SHP77 (cell line): ENCODE data around the gene RUBCN.
"Not testable (repeated sequence)": the region's sequence is repeated elsewhere in the genome, so short reads cannot be mapped to it uniquely, and the experiment has no call there.

ENCODE experiments used
- DNase-seq, 2 experiments: peaks; one replicate each; lab custom pipeline; 2025; lab: John Stamatoyannopoulos, UW

Gene RUBCN

DNA sequence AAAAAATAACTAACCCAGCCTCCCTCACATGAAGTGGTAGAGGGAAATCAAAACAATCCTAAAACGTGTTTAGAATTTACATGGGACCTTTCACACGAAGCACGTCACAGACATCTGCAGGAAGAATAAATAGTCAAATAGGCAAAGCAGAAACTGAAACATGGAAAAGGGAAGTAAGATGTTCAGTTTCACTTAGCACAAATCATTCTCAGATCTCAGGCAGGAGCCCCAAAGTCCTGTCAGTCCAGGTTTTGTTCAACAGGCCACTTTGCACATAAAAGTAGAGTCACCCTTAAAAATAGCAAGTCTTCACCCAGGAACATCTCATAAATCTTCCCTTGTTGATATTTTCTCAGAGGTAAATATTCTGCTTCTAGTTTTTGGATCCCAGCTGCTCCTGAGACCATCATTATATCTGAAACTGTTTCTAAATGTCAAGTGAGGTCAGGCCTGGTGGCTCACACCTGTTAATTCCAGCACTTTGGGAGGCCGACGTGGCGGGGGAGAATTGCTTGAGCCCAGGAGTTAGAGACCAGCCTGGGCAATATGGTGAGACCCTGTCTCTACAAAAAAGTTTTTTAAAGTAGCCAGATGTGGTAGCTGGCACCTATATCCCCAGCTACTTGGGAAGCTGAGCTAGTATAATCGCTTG lies 1.9 kb downstream of the RUBCN start:
- no peak for DNase-seq

DNA sequence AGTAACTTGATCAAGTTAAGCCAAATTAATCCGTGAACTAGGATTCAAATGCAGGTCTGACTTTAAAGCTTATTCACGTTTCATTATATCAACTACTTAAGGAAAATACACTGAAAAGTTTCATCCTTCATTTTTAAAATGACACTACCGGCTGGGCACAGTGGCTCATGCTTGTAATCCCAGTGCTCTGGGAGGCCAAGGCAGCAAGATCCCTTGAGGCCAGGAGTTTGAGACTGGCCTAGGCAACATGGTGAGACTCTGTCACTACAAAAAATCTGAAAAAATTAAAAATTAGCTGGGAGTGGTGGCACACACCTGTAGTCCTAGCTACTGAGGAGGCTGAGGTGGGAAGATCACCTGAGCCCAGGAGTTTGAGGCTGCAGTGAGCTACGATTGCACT lies 3.7 kb downstream of the RUBCN start:
- DNase-seq: no peak

GRCh38 chr3:197731483-197731882 lies 5.2 kb downstream of the RUBCN start:
- DNase-seq: not testable (repeated sequence)

- not testable (repeated sequence) for DNase-seq
Measured at GRCh38 chr3:197730770-197731169, 5.9 kb downstream of the RUBCN start.

DNA sequence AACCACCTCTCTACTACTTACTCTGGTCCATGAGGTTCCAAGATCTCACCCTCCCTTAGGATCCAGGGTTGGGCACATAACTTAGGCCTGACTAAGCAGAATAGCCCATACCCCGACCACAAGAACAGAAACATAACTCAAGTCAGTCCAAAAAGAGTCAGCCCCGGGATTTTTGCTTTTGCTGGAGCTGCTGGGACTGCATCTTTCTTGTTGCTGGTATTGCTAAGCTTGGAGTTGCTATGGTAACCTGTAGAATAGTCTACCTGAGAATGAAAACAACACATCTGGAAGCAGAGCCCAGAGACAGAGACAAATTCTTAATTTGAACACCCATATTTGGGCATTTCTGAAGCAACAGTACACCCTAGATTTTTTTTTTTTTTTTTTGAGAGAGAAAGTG lies 6.5 kb downstream of the RUBCN start:
- no peak for DNase-seq

DNA sequence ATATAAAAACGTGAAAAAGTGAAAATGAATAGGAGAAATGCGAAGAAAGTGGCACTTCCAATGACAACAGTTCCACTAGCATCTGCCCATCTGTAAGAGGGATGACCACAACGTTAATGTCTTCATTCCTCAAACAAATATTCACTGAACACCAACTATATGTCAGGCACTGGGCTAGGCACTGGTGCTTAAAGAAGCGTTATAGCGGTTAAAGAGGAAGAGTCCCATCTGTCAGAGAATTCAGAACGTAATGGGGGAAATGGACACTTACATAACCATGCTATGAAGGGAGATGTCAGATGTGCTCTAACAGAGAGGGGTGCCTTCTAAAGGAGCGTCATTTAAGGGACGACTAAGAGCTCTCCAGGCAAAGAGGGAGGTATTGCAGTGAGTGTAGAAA lies 8.2 kb downstream of the RUBCN start:
- DNase-seq: no peak

- not testable (repeated sequence) for DNase-seq
Measured at GRCh38 chr3:197727878-197728277, 8.8 kb downstream of the RUBCN start.

- DNase-seq: no peak
Measured at GRCh38 chr3:197722734-197723133, 14.0 kb downstream of the RUBCN start.

DNA sequence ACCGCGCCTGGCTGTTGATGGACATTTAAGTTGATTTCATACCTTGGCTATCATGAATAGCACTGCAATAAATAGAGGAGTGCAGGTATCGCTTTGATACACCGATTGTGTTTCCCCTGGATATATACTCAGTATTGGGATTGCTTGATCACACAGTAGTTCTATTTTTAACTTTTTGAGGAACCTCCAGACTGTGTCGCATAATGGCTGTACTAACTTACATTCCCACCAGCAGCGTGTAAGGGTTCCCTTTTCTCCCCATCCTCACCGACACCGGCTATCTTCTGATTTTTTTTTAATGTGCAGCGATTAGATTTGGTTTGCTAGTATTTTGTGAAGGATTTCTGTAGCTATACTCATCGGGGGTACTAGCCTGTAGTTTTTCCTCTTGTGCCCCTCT lies 16.0 kb downstream of the RUBCN start:
- DNase-seq: no peak

- DNase-seq: no peak
Measured at GRCh38 chr3:197718891-197719290, 17.8 kb downstream of the RUBCN start.

DNA sequence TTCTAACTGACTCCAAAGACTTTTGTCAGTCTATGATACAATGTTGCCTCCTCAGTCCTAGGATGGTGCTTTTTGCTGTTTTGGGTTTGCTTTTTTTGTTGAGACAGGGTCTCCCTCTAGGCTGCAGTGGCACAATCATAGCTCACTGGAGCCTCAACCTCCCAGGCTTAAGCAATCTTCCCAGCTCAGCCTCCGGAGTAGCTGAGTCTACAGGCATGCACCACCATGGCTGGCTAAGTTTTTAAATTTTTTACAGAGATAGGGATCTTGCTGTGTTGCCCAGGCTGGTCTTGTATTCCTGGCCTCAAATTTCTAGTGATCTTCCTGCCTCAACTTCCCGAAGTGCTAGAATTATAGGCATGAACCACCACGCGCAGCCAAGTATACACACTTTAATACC lies 22.5 kb downstream of the RUBCN start:
- no peak for DNase-seq

- no peak for DNase-seq
Measured at GRCh38 chr3:197713477-197713822, 23.3 kb downstream of the RUBCN start.

DNA sequence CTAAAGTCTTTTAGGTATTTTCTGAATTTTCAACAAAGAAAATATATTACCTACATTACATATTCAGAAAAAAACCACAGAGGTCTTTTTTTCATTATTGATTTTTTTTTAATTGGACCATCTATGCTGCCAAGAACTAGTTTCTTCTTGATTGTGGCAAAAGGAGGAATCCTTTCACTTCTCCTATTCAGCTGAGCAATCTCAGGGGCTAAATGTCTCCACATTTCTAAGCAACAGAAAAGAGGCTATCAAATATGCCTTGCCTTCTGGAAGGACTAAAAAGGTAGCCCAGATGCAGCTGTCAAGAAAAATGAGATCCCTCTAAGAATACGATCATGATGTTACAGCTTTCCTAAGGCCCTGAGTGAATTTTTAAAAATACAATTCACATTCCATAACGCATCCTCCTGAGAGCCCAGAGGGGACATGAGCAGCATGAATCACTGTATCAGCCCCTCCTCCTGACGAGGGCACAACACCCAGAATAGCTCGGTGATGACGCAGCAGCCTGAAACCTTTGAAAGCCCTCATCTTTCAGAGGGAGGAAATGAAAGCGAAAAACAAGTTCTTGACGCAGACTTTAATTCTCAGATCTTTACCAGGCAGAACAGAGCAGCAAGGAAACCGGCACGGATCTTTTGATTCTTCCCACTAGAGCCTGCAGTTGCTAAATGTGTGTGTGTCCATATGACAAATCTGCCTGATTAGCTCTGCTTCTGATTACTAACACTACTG lies 24.6 kb downstream of the RUBCN start:
- peak; percentile 41 to 45 for DNase-seq

- not testable (repeated sequence) for DNase-seq
Measured at GRCh38 chr3:197710965-197711364, 25.7 kb downstream of the RUBCN start.

GRCh38 chr3:197709135-197709534 lies 27.6 kb downstream of the RUBCN start:
- no peak for DNase-seq

DNA sequence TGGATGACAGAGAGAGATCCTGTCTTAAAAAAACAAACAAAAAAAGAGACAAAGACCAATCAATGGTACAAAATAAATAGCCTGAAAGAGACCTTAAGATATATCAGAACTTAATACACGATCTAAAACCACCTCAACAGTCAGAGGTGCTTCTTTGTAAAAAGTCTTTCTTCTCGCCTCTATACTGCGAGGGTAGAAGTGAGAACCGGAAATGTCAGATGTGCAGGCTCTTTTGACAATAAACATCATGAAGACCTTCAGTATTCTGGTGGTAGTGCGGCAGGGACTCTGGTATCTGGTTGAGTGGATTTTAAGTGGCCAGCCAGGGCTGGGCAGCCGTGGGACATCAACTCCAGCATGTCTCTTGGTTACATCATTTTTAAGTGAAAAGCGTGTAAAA lies 30.0 kb downstream of the RUBCN start:
- no peak for DNase-seq

- DNase-seq: no peak
Measured at GRCh38 chr3:197701841-197702240, 34.9 kb downstream of the RUBCN start.

DNA sequence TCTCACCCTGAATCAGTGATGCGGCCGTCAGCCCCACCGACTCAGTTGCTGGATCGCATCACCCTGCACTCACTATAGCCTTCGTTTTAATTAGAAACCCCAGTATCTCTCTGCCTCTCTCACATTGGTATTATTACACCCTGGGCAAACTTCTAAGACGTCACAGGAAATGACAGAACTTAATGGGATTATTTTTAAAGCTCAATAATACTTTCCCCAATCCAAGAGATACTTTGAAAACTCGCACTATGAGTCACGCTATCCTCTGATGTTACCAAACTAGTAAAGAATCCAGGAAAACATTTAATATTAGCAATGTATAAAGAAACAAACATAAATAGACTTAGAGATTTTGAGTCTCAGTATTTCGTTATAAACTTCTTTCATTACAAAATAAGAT lies 36.6 kb downstream of the RUBCN start:
- no peak for DNase-seq

GRCh38 chr3:197697355-197697754 lies 39.3 kb downstream of the RUBCN start:
- DNase-seq: no peak

- no peak for DNase-seq
Measured at GRCh38 chr3:197694251-197694650, 42.5 kb downstream of the RUBCN start.

DNA sequence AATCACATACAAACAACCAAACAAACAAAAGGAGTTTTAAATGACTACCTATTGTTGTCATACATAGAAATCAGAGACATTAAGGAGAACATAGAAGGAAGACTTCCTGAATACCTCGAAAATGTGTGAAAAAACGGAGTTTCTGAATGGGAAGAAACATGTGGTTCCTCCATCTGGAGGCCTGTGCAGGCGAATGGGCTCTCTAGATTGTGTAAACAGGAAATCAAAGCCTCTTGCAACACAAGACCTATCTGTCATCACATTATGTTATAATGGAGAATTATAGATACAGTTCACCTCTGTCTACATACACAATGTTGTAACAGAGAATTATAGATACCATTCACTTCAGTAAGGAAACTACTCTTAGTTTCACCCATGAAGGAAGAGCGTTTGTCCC lies 44.1 kb downstream of the RUBCN start:
- no peak for DNase-seq

DNA sequence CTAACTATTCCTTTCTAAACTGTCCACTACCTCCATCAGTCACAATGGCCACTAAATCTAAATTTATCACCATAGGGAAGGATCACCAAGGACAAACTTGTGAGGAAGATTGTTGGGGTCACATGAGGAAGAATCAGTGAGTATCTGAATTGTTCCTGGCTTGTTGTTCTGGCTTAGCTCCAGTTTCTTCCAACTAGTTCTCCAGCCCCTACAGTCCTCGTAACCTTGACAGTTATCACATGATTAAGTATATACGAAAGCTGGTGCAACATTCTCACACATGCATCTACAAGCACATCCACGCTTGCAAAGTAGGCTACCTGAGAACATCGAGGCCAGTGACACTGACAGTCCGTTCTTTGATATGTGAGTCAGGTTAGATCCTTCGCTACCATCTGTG lies 46.0 kb downstream of the RUBCN start:
- DNase-seq: no peak

DNA sequence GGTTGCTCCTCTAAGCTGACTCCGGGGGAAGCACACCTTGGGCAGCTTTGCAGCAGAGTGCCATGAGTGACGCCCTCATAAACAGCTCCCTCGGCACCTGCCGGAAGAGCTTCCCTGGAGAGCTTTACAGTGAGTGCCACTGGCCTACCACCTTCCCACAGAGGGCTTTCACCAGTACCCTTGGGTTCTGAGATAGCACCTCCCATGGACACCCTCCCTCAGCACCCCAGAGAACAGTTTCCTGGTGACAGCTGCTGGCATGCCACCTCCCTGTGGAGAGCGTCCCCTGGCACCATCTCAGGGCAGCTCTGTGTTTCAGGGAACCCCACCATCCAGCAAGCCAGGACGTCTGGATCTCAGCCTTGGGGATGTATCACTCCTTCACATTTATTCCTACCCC lies 49.1 kb downstream of the RUBCN start:
- no peak for DNase-seq

- no peak for DNase-seq
Measured at GRCh38 chr3:197686899-197687298, 49.8 kb downstream of the RUBCN start.
